ENCODE measurements around the gene PTMA. TPM values are rescaled to one million over a fixed set of nuclear protein-coding genes. Genes with fewer than 3 reads are reported as not detected.

Gene PTMA
- total and polyA plus RNA-seq, 2 of the 4 experiments (the other 2 are of a cell fraction), result 380 to 742 TPM

- TF ChIP-seq MAFK (IDR thresholded peaks at IDR 0.05; ENCODE audit: low read depth, low read length), result no peak
- 0 out of 2 replicates have a peak, but pooled peaks have one; percentile 8 for TF ChIP-seq MXI1 (IDR thresholded peaks at IDR 0.05; ENCODE audit: borderline replicate concordance, low read depth, low read length)
These were observed 41.9 kb upstream of the PTMA start (continued) for GRCh38 chr2:231666171-231667095.

GRCh38 chr2:231667096-231667427 is 41.3 kb upstream of the PTMA start:
- dilution Hi-C loops (cut with HindIII; ENCODE audit: low sequenced_read_pairs, unreplicated experiment), result no loop called here
- Histone ChIP-seq H2BK120ac (ENCODE audit: low read depth, low read length) (peak overlapping the region; percentile 88), H2BK15ac (ENCODE audit: low read depth, low read length) (peak overlapping the region; percentile 89; the same call in 1 of the 3 replicates), H2AK5ac (ENCODE audit: low read depth, low read length) (peak overlapping the region; percentile 100), H4K5ac (ENCODE audit: low read depth, low read length) (peak overlapping the region; percentile 65), H3K23ac (ENCODE audit: low read depth, low read length) (no peak overlapping the region), H4K8ac (ENCODE audit: low read depth in 2 of 2, low read length in 2 of 2) (peak overlapping the region; percentile 100), H3K36me3 (ENCODE audit: control insufficient read depth, insufficient read depth, low read length) (no peaks in the 10 kb centered on the region), H4K91ac (ENCODE audit: insufficient read depth, low read depth, low read length) (peak overlapping the region; percentile 100), H2BK5ac (ENCODE audit: low read depth, low read length, poor library complexity, severe bottlenecking) (peak overlapping the region; percentile 50), H3K18ac (ENCODE audit: low read depth, low read length) (peak overlapping the region; percentile 17; the same call in 1 of the 2 replicates), H3K9me1 (ENCODE audit: insufficient read depth, low read length) (peaks cover 13% of the 10 kb centered on the region), H3K4me2 (ENCODE audit: low read depth, low read length) (peak overlapping the region; percentile 88), H4K20me1 (ENCODE audit: insufficient read depth, low read length) (no peaks in the 10 kb centered on the region), H3K9me3 (ENCODE audit: control insufficient read depth, insufficient read depth, low read length) (peaks cover 2% of the 10 kb centered on the region; the same call in 1 of the 2 replicates), H3K56ac (ENCODE audit: extremely low read depth, insufficient read depth, low read length) (peak overlapping the region; percentile 33; the same call in 1 of the 2 replicates), H2AFZ (replicated peaks; ENCODE audit: low read length, poor library complexity) (peak overlapping the region; percentile 97), H3K79me1 (ENCODE audit: low read depth in 1 of 2, low read length in 2 of 2) (peaks cover 0 to 22% of the 10 kb centered on the region in 2 experiments; a peak in 2 of 4 replicates), H3K14ac (replicated peaks; ENCODE audit: low read depth, low read length) (peak overlapping the region; percentile 99), H3K27ac (ENCODE audit: insufficient read depth, low read length) (peak overlapping the region; percentile 99), H3K4me1 (ENCODE audit: control insufficient read depth, insufficient read depth, low read length) (peaks cover 15% of the 10 kb centered on the region), H3K4me3 (ENCODE audit: insufficient read depth, low read depth, low read length) (no peak overlapping the region; the same call in 1 of the 2 replicates), H2AK9ac (replicated peaks; ENCODE audit: low read depth, low read length, poor library complexity) (peak overlapping the region; percentile 100), H3K9ac (ENCODE audit: low read depth, low read length) (peak overlapping the region; percentile 96), H2BK20ac (ENCODE audit: low read depth, low read length) (peak overlapping the region; percentile 84; the same call in 1 of the 2 replicates), H3K27me3 (ENCODE audit: control insufficient read depth, insufficient read depth, low read length) (no peaks in the 10 kb centered on the region), H3K4ac (ENCODE audit: low read depth, low read length) (peak overlapping the region; percentile 100)
- CTCF ChIA-PET, result interaction anchor here (0.6 to 1.2 kb wide), 3 partner anchors 9 to 65 kb away, joined by 3 to 4 read pairs (median 3); partner anchors contain the start of gene PTMA
- intact Hi-C loops (cut with micrococcal nuclease), result loop anchor here (2.0 kb wide), 1 partner anchor 54 kb away; no protein-coding TSS in a partner anchor
- POLR2A ChIA-PET (ENCODE audit: unreplicated experiment), result interaction anchor here (0.6 to 1.4 kb wide), 2 partner anchors 41 to 213 kb away, joined by 4 to 7 read pairs; partner anchors contain the start of gene PTMA
- in situ Hi-C loops (cut with MboI; ENCODE audit: low sequenced_read_pairs), result no loop called here
- no TSS peak for BruUV-seq (replicated peaks)
- ATAC-seq (ENCODE audit: low read depth), result no peak
- 35% methylated on average over 5 of the region's 11 CpGs; no CpG with 5 or more reads in 1 of the 2 experiments for WGBS, 2 experiments (ENCODE audit: extremely low coverage in 2 of 2, insufficient read length in 1 of 2)
- no peak for DNase-seq
- TF ChIP-seq FOS (IDR thresholded peaks at IDR 0.05; ENCODE audit: low read depth, low read length), result no peak
- TF ChIP-seq RCOR1 (IDR thresholded peaks at IDR 0.05; ENCODE audit: insufficient replicate concordance, low read length), result no peak
- TF ChIP-seq CHD1 (IDR thresholded peaks at IDR 0.05; ENCODE audit: low read depth, low read length), result no peak
- TF ChIP-seq RAD21 (IDR thresholded peaks at IDR 0.05; ENCODE audit: low read length), result no peak
- TF ChIP-seq POLR2A (IDR thresholded peaks at IDR 0.05; ENCODE audit: low read depth, low read length), result no peak
- TF ChIP-seq MXI1 (IDR thresholded peaks at IDR 0.05; ENCODE audit: borderline replicate concordance, low read depth, low read length), result no peak
- TF ChIP-seq NFE2L2 (IDR thresholded peaks at IDR 0.05; ENCODE audit: low read depth, low read length), result no peak
- TF ChIP-seq MAFK (IDR thresholded peaks at IDR 0.05; ENCODE audit: low read depth, low read length), result no peak
- no peak for TF ChIP-seq SMC3 (IDR thresholded peaks at IDR 0.05; ENCODE audit: low read depth, low read length)
- TF ChIP-seq CEBPB (IDR thresholded peaks at IDR 0.05; ENCODE audit: low read depth, low read length), result no peak
- no peak for TF ChIP-seq ELK1 (IDR thresholded peaks at IDR 0.05; ENCODE audit: borderline replicate concordance, low read depth, low read length)
- no peak for TF ChIP-seq USF2 (IDR thresholded peaks at IDR 0.05; ENCODE audit: low read depth, low read length)
- no peak for TF ChIP-seq MAZ (IDR thresholded peaks at IDR 0.05; ENCODE audit: borderline replicate concordance, low read depth, low read length)

All from IMR-90 (cell line).